Mesendoderm (in vitro differentiated cells): Measurements from ENCODE around the gene C10orf95.
A peak's percentile ranks its signal among the peaks of the same experiment; 100 is the strongest.

Source experiments
- DNase-seq: peaks from one replicate; pipeline ENCODE4 v3.0.0; 2013
- H2AK5ac ChIP-seq: 2 replicates; pipeline ENCODE4 v1.6.1; 2013; ENCODE audit warnings: low read length, inconsistent platforms
- H2BK120ac ChIP-seq: 2 replicates; pipeline ENCODE4 v1.6.1; 2013; ENCODE audit warnings: low read depth, mild to moderate bottlenecking, low read length, moderate library complexity, mixed read lengths
- H2BK15ac ChIP-seq: replicated peaks from 2 replicates; pipeline ENCODE4 v1.6.1; 2013; ENCODE audit warnings: low read depth, mild to moderate bottlenecking, moderate library complexity
- H2BK5ac ChIP-seq: 2 replicates; pipeline ENCODE4 v1.6.1; 2013; ENCODE audit warnings: low read length, inconsistent platforms
- H3K18ac ChIP-seq: 2 replicates; pipeline ENCODE4 v1.6.1; 2013; ENCODE audit warnings: mild to moderate bottlenecking, low read length, mixed read lengths
- H3K23ac ChIP-seq: one replicate; pipeline ENCODE4 v1.6.1; 2013; ENCODE audit warnings: low read length
- H3K27ac ChIP-seq: 2 replicates; pipeline ENCODE4 v1.5.1; 2013; ENCODE audit warnings: low read depth, mild to moderate bottlenecking, inconsistent platforms, low read length, moderate library complexity
- H3K27me3 ChIP-seq: 2 replicates; pipeline ENCODE4 v1.6.1; 2013; ENCODE audit warnings: low read length, control low read depth, mild to moderate bottlenecking, inconsistent platforms; ENCODE audit not compliant: insufficient read depth, poor library complexity
- H3K36me3 ChIP-seq: 2 replicates; pipeline ENCODE4 v1.6.1; 2013; ENCODE audit warnings: low read length, inconsistent platforms; ENCODE audit not compliant: control insufficient read depth, insufficient read depth
- H3K4ac ChIP-seq: one replicate; pipeline ENCODE4 v1.6.1; 2013; ENCODE audit warnings: low read depth, mild to moderate bottlenecking, low read length, moderate library complexity
- H3K4me1 ChIP-seq: 2 replicates; pipeline ENCODE4 v1.6.1; 2013; ENCODE audit warnings: low read depth, low read length, inconsistent platforms; ENCODE audit not compliant: control insufficient read depth
- H3K4me2 ChIP-seq: 2 replicates; pipeline ENCODE4 v1.6.1; 2013; ENCODE audit warnings: low read length
- H3K4me3 ChIP-seq: 2 replicates; pipeline ENCODE4 v1.5.1; 2013; ENCODE audit warnings: mild to moderate bottlenecking, low read length
- H3K56ac ChIP-seq: one replicate; pipeline ENCODE4 v1.6.1; 2013; ENCODE audit warnings: low read length
- H3K79me1 ChIP-seq: 2 replicates; pipeline ENCODE4 v1.6.1; 2013; ENCODE audit warnings: low read length, inconsistent platforms
- H3K79me2 ChIP-seq: 2 replicates; pipeline ENCODE4 v1.6.1; 2013; ENCODE audit warnings: mild to moderate bottlenecking, low read length; ENCODE audit not compliant: control insufficient read depth, insufficient read depth
- H3K9ac ChIP-seq: 2 replicates; pipeline ENCODE4 v1.6.1; 2013; ENCODE audit warnings: low read length, inconsistent platforms
- H4K5ac ChIP-seq: one replicate; pipeline ENCODE4 v1.6.1; 2013; ENCODE audit warnings: low read length
- H4K8ac ChIP-seq: one replicate; pipeline ENCODE4 v1.6.1; 2013; ENCODE audit warnings: low read depth, mild to moderate bottlenecking, control low read depth, low read length, moderate library complexity
- WGBS: extraction: QIAGEN DNeasy Blood & Tissue Kit; methylation state at CpG from one replicate; pipeline ENCODE4 v1.1.7; 2013; ENCODE audit warnings: low lambda C conversion rate, missing lambda C conversion rate; ENCODE audit not compliant: insufficient coverage; ENCODE audit errors: extremely low coverage; 5-methylcytosine and 5-hydroxymethylcytosine counted together

The C10orf95 gene

DNA sequence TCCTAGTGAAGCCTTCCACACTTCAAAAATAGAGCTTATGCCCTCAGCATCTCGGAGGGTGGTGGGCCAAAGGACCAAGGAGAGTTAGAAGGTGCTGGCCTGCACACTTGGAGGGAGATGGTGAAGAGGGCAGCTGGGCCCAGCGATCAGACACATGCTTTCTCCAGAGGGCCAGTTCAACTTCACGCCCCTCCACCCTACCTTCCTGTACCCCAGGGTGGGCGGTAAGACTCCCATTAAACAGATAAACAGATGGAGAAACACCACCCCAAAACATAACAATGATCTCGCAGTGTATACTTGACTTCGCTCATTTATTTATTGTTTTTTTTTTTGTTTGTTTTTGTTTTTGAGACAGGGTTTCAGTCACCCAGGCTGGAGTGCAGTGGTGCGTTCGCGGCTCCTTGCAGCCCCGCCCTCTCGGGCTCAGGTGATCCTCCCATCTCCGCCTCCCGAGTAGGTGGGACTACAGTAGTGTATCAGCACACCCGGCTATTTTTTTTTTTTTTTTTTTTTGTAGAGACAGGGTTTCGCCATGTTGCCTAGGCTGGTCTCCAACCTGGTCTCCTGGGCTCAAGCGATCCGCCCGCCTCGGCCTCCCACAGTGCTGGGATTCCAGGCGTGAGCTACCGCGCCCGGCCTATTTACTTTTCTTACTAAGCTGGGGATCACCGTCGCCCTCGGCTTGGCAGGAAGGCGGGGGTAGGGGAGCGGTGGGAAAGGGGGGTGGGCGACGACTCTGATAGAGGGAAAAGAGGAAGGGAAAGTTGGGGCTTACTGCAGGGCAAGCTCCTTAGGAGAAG is 1.8 kb downstream of the C10orf95 start:
- no peak overlapping the region for H2BK15ac ChIP-seq
- peak overlapping the region; percentile 93 for H3K56ac ChIP-seq
- H4K5ac ChIP-seq = no peak overlapping the region
- no CpG with 5 or more reads among the region's 30 CpGs for WGBS
- H3K4me1 ChIP-seq = peaks cover 9% of the 10 kb centered on the region
- H3K36me3 ChIP-seq = peaks cover 3% of the 10 kb centered on the region
- H2AK5ac ChIP-seq = no peak overlapping the region
- peak; percentile 91 for DNase-seq
- peak overlapping the region; percentile 7 for H3K27ac ChIP-seq
- H3K4me3 ChIP-seq = peak overlapping the region; percentile 57
- H4K8ac ChIP-seq = no peak overlapping the region
- peak overlapping the region; percentile 62 for H3K4ac ChIP-seq
- H3K4me2 ChIP-seq = peak overlapping the region; percentile 64
- H3K9ac ChIP-seq = peak overlapping the region; percentile 88
- H3K79me1 ChIP-seq = peaks cover 10% of the 10 kb centered on the region
- H3K23ac ChIP-seq = no peak overlapping the region
- H3K27me3 ChIP-seq = no peaks in the 10 kb centered on the region
- H2BK120ac ChIP-seq = no peak overlapping the region
- H3K18ac ChIP-seq = peak overlapping the region; percentile 87
- H3K79me2 ChIP-seq = peaks cover 8% of the 10 kb centered on the region
- peak overlapping the region; percentile 73 for H2BK5ac ChIP-seq

GRCh38 chr10:102444851-102445250 is 6.5 kb downstream of the C10orf95 start:
- H3K9ac ChIP-seq = no peak overlapping the region
- no peaks in the 10 kb centered on the region for H3K27me3 ChIP-seq
- H3K23ac ChIP-seq = no peak overlapping the region
- H2BK15ac ChIP-seq = no peak overlapping the region
- no peak overlapping the region for H2BK5ac ChIP-seq
- WGBS = no CpG with 5 or more reads among the region's 2 CpGs
- H3K4ac ChIP-seq = no peak overlapping the region
- H3K27ac ChIP-seq = no peak overlapping the region
- no peaks in the 10 kb centered on the region for H3K36me3 ChIP-seq
- no peak for DNase-seq
- H4K8ac ChIP-seq = no peak overlapping the region
- H3K4me2 ChIP-seq = no peak overlapping the region
- peaks cover 3% of the 10 kb centered on the region for H3K4me1 ChIP-seq
- H4K5ac ChIP-seq = no peak overlapping the region
- H3K79me1 ChIP-seq = no peaks in the 10 kb centered on the region
- no peaks in the 10 kb centered on the region for H3K79me2 ChIP-seq
- H3K18ac ChIP-seq = no peak overlapping the region
- no peak overlapping the region for H2BK120ac ChIP-seq
- H3K56ac ChIP-seq = no peak overlapping the region
- no peak overlapping the region for H2AK5ac ChIP-seq
- H3K4me3 ChIP-seq = no peak overlapping the region

GRCh38 chr10:102438374-102438773 is 13.0 kb downstream of the C10orf95 start:
- no CpG with 5 or more reads among the region's 1 CpG for WGBS
- H2BK120ac ChIP-seq = no peak overlapping the region
- H4K8ac ChIP-seq = no peak overlapping the region
- H3K36me3 ChIP-seq = no peaks in the 10 kb centered on the region
- H3K4ac ChIP-seq = no peak overlapping the region
- no peak for DNase-seq
- no peaks in the 10 kb centered on the region for H3K79me2 ChIP-seq
- no peak overlapping the region for H3K27ac ChIP-seq
- H3K4me2 ChIP-seq = no peak overlapping the region
- no peaks in the 10 kb centered on the region for H3K79me1 ChIP-seq
- no peak overlapping the region for H3K4me3 ChIP-seq
- no peaks in the 10 kb centered on the region for H3K27me3 ChIP-seq
- no peak overlapping the region for H4K5ac ChIP-seq
- H2BK15ac ChIP-seq = no peak overlapping the region
- H3K9ac ChIP-seq = no peak overlapping the region
- no peak overlapping the region for H3K23ac ChIP-seq
- no peak overlapping the region for H2BK5ac ChIP-seq
- H3K4me1 ChIP-seq = peaks cover 3% of the 10 kb centered on the region
- H3K56ac ChIP-seq = no peak overlapping the region
- H2AK5ac ChIP-seq = no peak overlapping the region
- no peak overlapping the region for H3K18ac ChIP-seq

DNA sequence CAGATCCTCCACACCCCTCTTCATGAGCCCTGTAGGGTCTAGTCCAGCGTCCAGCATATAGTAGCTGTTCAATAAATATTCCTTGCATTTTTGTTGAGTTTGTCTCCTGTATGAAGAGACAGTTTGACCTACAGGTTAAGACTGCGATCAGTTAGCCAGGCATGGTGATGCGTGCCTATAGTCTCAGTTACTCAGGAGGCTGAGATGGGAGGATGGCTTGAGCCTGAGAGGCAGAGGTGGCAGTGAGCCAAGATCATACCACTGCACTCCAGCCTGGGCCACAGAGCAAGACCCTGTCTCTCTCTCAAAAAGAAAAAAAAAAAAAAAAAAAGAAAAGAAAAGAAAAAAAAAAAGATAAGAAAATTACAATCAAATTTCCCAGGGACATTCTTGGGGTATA is 13.8 kb downstream of the C10orf95 start:
- H3K27ac ChIP-seq = no peak overlapping the region
- no peak overlapping the region for H2BK15ac ChIP-seq
- H4K8ac ChIP-seq = no peak overlapping the region
- H3K79me1 ChIP-seq = no peaks in the 10 kb centered on the region
- no peak for DNase-seq
- H3K4me3 ChIP-seq = no peak overlapping the region
- H3K36me3 ChIP-seq = no peaks in the 10 kb centered on the region
- H3K4me1 ChIP-seq = peaks cover 3% of the 10 kb centered on the region
- H4K5ac ChIP-seq = no peak overlapping the region
- H3K23ac ChIP-seq = no peak overlapping the region
- no peak overlapping the region for H3K56ac ChIP-seq
- no peak overlapping the region for H3K4me2 ChIP-seq
- no peaks in the 10 kb centered on the region for H3K27me3 ChIP-seq
- H3K79me2 ChIP-seq = no peaks in the 10 kb centered on the region
- H3K4ac ChIP-seq = no peak overlapping the region
- WGBS = no CpG with 5 or more reads among the region's 3 CpGs
- H3K9ac ChIP-seq = no peak overlapping the region
- H3K18ac ChIP-seq = no peak overlapping the region
- H2BK120ac ChIP-seq = no peak overlapping the region
- H2AK5ac ChIP-seq = no peak overlapping the region
- no peak overlapping the region for H2BK5ac ChIP-seq

DNA sequence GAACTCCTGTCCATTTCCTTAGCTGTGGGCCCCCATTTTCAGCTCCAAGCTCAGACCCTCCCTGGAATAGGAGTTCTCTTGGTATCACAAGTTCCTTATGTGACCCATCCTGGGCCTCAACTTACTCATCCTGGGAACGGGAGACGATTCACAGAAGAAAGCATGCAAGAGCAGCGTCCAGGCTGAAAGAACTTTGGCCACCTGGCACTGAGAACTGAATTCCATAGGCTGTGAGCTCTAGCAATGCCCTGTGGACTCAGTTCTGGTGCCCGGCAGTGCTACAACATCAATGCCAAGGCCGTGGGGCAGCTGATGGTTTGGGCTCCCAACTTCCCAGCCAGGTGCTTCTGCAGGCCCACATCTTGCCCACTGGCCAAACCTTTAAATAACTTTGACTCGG is 15.0 kb downstream of the C10orf95 start:
- Histone ChIP-seq H2BK15ac (no peak overlapping the region), H3K79me1 (peaks cover 3% of the 10 kb centered on the region), H3K27me3 (no peaks in the 10 kb centered on the region), H3K36me3 (no peaks in the 10 kb centered on the region), H3K4me3 (no peak overlapping the region), H3K4me1 (peaks cover 3% of the 10 kb centered on the region), H4K8ac (no peak overlapping the region), H3K4ac (no peak overlapping the region), H3K79me2 (no peaks in the 10 kb centered on the region), H3K27ac (no peak overlapping the region), H3K9ac (no peak overlapping the region), H3K23ac (no peak overlapping the region), H2AK5ac (no peak overlapping the region), H3K18ac (no peak overlapping the region), H4K5ac (no peak overlapping the region), H3K4me2 (no peak overlapping the region), H2BK120ac (no peak overlapping the region), H2BK5ac (no peak overlapping the region), H3K56ac (no peak overlapping the region)
- no CpG with 5 or more reads among the region's 6 CpGs for WGBS
- no peak for DNase-seq
